ENCODE data around the gene FBF1.
"Not testable (repeated sequence)": the region's sequence is repeated elsewhere in the genome, so short reads cannot be mapped to it uniquely, and the experiment has no call there.

FBF1 gene

DNA sequence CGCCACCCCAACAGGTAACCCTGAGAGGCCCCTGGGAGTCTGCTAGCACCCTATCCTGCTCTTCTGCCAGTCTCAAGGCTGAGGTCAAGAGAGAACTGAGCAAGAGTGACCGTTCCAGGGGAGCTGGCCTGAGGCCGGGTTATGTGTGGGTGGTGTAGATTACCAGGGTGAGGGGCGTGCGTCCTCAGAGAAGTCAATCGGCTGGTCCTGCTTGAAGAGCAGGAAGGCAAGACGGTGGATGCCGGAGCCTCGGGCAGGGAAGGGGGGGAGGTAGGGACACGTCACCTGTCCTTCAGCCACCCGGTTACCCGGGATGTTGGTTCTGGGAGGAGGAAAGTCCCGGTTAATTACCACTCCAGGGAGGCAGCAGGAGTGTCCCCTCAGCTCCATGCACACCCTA is 41.5 kb downstream of the FBF1 start:
- DNase-seq = no peak
- intact Hi-C loops (cut with DNase I) = loop anchor here (5.0 kb wide), 1 partner anchor 42 kb away; the partner anchor contains the start of gene WBP2

DNA sequence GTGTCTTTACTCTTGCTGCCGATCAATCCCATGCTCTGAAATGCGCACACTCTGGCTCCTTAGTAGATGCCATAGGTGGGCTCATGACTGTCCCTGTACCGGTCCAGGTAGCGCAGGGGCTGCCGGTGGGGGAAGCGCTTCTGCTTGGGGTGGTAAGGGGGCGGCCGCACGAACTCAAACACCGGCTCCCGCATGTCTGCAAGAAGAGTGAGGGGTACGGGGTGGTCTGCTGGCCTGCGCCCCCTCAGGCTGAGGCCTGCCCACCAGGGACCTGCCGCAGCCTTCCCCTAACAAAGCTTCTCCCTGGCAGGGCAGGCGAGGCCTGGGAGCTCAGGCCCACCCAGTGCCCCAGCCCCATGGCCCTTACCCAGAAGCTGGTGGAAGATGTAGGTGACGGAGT is 42.1 kb downstream of the FBF1 start:
- DNase-seq = no peak
- intact Hi-C loops (cut with DNase I) = loop anchor here (5.0 kb wide), 1 partner anchor 41 kb away; the partner anchor contains the start of gene WBP2

DNA sequence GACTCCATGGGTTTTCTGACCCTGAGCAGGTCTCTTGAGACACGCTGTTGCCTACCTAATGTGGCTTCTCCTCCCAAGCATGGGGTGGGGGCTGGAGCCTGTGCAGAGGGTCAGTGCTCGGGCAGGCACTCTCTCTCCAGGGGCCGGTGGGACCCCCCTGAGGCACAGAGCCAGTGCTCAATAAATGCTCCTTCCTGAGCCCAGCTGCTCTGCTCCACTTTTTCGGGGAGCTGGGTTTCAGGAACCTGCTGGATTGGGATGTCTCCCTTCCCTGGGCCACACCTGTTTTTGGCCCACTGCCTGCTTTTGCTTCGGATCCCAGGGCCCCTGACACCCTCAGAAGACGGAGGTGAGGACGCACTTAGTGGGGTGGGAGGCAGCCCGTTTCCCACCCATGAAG is 42.8 kb downstream of the FBF1 start:
- no peak for DNase-seq
- intact Hi-C loops (cut with DNase I) = loop anchor here (5.0 kb wide), 1 partner anchor 41 kb away; the partner anchor contains the start of gene WBP2

DNA sequence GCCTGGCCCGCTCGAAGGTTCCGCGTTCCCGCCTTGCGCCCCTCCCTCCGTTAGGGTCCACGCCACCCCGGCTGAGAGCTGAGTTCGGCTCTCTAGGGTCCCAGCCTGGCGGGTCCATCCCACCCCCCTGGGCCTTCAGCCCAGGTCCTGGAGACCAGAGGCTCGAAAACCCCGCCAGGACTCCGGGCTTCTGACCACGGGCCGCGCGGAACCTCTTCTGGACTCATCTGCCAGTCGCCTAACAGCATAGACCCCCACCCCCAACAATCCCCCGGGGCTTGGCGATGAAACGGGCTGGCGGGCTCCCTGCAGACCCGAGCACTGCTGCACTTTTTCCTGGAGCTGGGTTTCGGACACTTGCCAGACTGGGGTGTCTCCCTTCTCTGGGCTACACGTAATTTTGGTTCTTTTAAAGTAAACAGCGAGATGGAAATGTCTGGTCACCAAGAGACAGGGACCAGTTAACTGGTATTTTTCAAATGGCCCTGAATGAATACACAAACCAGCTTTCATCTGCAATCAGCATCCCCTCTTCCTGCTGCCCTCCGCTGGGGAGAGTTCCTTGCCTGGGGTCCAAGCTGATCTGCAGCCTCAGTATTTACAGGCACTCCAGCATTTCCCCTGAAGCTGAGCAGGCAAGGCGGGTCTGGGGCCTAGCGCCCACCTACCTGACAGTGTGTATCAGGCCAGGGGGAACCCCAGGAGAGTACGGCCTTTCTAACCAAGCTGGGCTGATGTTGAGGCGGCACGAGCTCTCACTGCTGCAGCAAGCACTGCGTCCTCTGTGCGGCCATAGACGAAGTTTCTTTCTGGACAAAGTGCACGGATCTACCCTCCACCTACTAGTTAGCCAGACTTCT is 43.5 kb downstream of the FBF1 start:
- peak in 1 of 10 donors; percentile 76 for DNase-seq
- intact Hi-C loops (cut with DNase I) = loop anchor here (5.0 kb wide), 1 partner anchor 40 kb away; the partner anchor contains the start of gene WBP2

DNA sequence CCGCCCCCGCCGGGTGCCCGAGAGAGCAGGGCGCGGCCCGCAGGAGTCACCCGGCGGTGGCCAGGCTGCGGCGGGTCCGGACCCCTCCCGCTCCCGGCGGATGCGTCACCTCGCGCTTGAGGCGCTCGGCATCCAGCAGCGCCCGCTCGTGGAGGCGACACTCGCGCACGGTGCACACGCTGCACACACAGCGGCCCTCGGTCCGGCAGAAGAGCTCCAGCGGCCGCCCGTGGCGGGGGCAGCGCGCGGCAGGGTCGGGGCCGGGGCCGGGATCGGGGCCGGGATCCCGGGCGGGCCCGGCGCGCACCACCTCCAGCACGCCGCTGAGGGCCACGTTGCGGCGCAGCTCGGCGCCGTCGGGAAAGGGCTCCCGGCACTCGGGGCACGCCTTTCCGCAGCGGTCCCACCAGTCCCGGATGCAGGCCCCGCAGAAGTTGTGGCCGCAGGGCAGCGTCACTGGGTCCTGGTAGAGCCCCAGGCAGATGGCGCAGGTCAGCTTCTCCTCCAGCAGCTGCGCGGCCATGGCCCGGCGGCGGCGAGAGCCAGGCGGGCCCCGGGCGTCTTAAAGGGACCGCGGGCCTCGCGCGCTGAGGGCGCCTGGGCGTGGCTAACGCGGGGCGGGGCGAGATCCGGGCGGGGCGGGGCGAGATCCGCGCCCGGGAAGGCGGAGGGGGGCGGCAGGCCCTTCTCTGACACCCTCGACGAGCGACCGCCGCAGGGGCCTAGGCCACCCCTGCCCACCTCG is 44.3 kb downstream of the FBF1 start, which contains the start of gene TRIM65:
TRIM65 (minus strand) TSS at position 537 of the 745 bp plus-strand sequence; CDS start at position 523, 14 bp downstream.
- intact Hi-C loops (cut with DNase I) = loop anchor here (5.0 kb wide), 1 partner anchor 39 kb away; the partner anchor contains the start of gene WBP2
- peak; percentile 72 to 97 (median 80) for DNase-seq

DNA sequence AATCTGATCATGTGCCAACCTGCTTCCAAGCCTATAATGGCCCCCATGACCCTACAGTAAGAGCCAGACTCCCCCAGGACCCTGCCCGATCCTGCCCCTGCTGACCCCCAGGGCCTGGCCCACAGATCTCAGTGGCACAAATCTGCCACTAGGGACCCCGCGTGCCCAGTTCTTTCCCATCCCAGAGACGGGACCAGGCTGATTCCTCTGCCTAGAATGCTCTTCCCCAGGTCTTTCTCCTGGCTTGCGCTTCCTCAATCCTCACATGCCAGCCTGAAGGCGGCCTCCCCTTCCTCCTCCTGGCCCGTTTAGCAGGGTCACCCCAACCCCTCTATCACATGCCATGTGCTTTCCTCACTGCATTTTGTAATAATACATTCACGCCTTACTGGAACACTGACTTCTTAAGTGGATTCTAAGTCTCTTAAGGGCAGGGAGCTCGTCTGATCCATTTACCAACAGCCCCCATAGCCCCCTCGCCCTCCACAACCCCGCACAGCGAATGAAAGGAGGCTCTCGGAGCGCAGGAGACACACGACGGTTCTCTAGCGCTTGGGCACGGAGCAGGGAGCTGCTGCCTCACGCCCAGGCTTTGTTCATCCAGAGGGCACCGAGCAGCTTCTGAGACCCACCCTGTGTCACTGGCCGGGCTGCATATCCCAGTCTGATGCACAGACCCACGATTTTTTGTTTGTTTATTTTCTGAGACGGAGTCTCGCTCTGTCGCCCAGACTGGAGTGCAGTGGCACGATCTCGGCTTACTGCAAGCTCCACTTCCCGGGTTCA is 45.3 kb downstream of the FBF1 start:
- DNase-seq = no peak
- intact Hi-C loops (cut with DNase I) = loop anchor here (5.0 kb wide), 1 partner anchor 38 kb away; the partner anchor contains the start of gene WBP2

DNA sequence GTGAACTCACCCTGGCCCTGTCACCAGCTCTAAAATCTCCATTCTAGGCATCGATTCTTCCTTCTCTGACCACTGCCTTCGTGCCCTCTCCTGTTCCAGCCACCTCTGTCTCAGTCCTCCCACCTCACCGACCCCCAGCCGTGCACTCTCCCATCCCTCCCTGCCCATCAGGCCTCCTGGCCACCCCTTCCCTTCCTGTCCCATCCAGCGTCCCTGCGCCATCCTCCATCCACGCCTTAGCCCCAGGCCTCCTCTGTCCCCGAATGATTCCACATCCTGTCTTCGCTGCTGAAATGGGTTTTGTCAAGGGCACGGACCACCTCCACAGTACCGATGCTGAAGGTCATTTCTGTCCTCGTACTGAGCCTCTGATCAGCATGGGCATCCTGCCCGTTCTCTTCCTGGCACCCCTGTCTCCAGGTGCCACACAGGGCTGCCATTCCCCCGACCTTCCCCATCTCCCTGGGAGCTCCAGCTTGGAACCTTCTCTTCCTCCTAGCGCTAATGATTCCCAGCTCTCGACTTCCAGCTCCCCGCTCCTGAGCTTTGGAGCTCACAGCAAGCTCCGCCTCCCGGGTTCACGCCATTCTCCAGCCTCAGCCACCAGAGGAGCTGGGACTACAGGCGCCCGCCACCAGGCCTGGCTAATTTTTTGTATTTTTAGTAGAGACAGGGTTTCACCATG is 46.7 kb downstream of the FBF1 start:
- intact Hi-C loops (cut with DNase I) = no loop called here

DNA sequence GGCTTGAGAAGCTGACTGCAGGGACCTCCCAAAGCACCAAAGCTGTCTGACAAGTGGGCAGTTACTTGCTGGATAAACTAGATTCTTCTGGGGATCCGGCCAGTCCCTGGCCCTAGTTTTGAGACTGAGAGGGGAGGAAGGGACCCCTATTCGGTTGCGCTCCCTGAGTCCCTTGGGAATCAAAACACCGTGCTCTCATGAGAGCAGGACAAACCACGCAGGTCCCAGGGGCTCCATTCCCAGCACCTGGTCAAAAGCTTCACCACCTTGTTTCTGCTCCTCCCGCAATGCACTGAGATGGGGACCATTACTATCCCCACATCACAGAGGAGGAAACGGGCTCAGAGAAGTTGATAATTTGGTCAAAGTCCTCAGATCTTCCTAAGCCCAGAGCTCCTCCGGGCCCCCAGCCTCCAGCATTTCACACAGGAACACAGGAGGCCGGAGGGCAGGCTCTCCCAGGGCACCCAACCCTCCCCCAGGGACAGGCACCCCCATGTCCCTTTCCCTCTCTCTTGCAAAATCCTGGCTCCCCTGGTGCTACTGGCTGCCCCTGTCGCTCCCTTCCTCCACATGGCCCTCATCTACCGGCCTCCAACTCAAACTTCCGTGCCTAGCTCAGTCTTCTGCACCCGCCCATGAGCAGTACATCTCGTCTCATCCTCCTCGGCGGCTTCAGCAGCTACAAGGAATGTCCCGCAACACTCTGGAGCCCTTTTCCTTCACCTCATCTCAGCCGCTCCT is 47.4 kb downstream of the FBF1 start:
- DNase-seq = no peak
- intact Hi-C loops (cut with DNase I) = no loop called here

More for the DNA sequence above, 46.7 kb downstream of the FBF1 start:
- no peak for DNase-seq

DNA sequence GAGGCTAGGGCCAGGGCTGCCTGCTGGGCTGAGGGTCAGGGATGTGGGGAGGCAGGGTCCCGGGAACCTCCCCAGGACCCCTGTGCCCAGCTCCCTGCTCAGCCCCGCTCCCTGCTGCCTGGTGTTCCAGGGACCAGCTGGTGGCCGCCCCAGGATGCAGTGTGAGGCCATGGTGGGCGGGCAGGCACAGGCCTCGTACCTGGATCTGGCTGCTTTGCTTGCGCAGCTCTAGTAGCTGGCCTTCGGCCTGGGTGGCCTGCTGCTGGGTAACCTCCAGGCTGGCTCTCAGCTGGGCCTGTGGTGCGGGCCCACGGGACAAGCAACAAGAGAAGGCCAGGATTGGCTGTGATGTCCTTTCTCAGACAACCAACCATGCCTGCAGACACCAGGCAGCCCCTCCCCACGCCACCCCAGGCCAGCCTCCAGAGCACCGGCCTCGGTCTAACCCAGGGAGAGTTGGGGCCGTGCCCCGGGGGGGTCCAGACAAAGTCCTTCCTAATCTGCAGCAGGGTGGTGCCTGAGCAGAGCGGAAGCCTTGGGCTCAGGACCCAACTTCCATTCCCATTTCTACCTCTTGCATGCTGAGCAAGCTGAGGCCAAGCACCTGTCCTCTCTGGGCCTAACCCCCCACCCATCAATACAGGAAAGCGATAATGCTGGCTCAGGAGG is 48.2 kb downstream of the FBF1 start:
- DNase-seq = peak in 1 of 10 donors; percentile 42
- intact Hi-C loops (cut with DNase I) = no loop called here

DNA sequence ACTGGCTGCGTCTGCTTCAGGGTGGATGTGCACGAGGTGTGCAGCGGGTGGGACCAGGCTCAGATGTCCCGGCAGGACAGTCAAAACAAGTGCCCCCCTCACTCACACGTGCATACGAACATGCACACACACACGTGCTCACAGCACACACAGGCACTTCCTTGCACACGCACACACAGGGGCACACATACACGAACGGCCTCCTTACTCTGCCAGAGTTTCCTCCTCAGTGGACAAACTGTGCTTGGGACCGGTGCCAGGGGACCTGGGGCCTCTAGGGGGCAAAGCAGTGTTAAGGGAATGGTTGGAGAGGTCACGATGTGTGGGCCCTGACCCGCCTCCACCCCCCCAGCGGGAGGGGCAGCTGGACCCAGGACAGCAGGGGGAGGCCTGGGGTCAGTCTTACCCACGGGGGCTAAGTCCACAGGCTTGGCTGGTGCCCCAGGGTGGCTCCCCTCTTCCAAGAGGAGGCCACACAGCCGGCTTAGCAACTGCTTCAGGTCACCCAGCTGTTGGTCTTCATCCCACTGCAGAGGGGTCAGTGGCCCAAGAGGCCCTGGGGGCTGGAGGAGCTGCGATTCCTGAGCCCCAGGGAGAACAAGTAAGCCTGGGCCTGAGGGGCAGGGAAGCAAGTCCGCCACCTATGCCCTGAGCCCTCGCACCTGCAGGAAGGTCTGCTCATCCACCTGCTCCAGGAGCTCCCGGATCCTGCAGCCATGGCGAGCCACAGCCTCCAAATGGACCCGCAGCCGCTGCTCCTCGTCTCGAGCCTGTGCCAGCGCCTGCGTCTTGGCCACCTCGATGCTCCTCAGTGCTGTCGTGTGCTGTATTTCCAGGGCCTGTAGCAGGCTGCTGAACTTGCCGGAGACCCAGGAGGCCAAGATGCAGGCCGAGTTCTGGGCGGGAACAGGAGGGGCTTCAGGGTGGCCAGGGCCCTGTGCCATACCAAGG is 49.0 kb downstream of the FBF1 start:
- DNase-seq = peak in 1 of 10 donors; percentile 79
- intact Hi-C loops (cut with DNase I) = no loop called here

DNA sequence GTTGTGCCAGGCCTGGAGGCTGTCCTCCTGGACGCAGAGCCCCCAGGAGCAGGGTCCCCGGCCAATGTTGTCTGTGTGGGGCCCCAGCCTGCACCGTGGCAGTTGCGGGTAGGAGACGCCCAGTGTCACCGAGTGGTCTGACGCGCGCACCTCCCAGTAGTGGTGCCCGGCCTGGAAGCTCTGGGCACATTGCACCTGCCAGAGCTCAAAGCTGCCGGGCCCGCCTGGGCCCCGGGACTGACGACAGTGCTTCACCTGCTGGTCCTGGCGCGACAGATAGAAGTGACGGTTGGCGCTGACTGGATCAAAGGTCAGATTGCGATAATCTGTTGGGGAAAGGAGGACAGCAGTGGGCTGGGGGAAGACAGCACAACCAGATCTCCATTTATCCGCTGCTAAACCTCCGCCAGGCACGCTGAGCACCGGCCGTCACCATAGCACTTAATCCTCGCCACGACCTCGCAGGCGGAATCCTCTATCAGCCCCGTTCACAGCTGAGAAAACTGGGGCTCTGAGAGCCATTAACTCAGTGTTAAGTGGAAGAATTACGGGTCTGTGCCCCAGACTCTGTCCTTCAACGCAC is 49.7 kb downstream of the FBF1 start:
- DNase-seq = no peak
- intact Hi-C loops (cut with DNase I) = no loop called here

DNA sequence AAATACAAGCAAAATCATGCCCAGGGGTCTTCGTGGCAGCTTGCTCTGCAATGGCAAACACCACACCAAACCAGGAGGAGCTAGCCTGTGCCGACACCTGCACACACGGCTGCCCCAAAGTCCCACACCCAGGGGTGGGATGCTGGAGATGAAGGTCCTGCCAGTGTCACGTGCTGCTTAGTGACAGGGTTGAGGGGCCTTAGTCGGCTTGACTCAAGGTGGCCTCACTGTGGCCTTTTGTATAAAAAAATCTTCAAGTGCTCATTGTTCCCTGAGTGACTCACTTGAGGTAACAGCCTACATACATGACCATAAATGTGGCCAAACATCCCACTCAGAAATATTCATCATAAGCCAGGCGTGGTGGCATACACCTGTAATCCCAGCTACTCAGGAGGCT is 51.4 kb downstream of the FBF1 start:
- no peak for DNase-seq
- intact Hi-C loops (cut with DNase I) = no loop called here

DNA sequence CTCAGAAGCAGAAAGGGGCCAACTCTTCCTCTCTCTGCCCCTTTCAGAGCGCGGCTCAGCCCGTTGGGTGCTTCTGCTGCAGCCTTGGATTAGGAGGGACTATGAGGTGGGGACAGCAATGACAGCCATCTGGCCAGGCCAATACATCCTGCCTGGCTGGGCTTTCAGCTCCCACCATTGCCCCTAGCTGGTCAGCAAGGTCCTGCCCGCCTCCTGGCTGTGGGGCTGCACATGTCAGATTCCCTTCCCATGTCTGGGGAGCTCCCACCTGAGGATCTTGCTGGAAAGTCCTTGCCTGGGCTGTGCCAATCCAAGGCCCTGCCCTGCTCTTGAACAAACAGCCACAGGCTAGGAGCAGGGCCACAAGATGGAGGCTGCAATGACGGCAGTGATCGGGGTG is 52.4 kb downstream of the FBF1 start:
- DNase-seq = no peak
- intact Hi-C loops (cut with DNase I) = no loop called here

DNA sequence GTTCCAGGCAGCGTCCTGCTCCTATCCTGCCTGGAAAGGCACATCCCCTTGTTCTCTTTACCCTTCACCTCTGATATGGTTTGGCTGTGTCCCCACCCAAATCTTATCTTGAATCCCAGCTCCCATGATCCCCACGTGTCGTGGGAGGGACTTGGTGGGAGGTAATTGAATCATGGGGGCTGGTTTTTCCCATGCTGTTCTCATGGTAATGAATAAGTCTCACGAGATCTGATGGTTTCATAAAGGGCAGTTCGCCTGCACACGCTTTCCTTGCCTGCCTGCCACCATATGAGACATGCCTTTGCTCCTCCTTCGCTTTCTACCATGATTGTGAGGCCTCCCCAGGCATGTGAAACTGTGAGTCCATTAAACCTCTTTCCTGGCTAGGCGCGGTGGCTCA is 55.0 kb downstream of the FBF1 start:
- intact Hi-C loops (cut with DNase I); DNase-seq: not testable (repeated sequence)

DNA sequence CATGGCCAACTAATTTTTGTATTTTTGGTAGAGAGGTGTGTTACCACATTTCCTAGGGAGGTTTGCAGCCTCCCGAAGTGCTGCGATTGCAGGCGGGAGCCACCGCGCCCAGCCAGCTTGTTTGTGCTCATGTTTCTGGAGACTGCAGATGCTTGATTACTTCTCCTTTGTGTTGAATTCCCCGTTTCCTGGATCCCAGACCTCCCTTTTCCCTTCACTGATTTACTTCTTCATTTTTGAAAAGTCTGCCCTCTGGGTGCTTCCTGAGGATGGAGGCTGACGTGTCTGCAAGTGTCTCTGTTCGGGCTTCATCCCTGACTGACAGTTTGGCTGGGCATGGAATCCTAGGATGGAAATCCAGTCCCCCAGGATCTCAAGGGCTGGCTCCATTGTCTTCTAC is 55.4 kb downstream of the FBF1 start:
- intact Hi-C loops (cut with DNase I) = no loop called here
- DNase-seq = no peak

DNA sequence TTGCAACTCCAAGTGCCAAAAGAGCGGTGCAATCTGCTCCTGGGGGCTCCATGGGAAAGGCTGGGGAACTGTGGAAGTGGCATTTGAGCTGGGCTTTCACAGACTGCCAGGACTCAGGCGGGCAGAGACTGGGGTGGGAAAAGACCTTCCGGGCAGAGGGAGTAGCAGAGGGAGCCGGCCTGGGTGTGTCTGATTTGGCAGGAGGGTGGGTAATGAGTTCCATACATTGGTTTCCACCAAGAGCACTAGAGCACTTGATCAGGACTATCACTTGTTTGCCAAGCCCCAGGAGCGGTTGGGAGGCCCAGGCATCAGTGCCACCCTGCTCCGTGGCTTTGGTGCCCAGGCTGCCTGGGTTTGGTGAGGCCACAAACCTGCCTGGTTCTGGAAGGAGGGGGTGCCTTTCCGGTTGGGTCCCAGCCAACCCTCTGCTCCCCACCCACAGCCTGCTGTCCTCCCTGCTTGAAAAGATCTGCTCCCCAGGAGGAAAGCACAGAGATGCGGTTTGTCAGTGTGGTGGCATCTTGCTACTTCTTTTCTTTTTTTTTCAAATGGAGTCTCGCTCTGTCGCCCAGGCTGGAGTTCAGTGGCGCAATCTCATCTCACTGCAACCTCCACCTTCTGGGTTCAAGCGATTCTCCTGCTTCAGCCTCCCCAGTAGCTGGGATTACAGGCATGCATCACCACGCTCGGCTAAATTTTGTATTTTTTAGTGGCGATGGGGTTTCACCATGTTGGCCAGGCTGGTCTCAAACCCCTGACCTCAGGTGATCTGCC is 59.0 kb downstream of the FBF1 start:
- intact Hi-C loops (cut with DNase I) = no loop called here
- DNase-seq = no peak
